ENCODE data around the gene RAB26.

RAB26 gene

DNA sequence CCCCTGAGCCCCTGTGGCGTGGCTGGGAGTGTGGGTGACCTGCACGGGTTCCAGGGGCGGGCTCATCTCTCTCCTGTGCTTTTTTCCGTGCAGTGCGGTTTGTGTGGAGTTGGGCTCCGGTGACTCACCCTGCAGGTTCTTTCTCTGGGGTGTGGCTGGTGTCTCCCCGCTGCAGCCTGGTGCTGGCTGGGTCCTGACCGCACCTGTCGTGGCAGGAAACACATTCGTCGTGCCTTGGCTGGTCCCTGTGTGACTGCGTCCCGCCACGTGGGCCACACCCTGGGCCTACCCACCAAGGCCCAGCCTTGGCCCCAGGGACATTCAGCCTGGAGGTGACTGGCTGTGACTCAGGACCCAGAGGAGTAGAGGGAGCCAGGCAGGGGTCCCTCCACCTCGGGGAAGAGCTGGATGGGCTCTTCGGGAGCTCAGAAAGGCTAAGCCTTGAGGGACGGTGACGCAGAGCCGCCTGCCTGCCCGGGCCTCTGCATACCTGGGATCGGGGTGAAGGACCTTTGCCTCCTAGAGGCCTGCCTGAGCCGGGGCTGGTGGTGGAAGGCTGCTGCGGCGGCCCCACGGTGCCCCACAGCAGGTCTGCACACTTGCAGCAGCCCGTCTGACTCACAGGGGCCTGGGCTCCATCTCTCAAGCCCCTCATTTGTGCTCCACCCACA lies 14.9 kb downstream of the RAB26 start:
- DNase-seq: no peak

DNA sequence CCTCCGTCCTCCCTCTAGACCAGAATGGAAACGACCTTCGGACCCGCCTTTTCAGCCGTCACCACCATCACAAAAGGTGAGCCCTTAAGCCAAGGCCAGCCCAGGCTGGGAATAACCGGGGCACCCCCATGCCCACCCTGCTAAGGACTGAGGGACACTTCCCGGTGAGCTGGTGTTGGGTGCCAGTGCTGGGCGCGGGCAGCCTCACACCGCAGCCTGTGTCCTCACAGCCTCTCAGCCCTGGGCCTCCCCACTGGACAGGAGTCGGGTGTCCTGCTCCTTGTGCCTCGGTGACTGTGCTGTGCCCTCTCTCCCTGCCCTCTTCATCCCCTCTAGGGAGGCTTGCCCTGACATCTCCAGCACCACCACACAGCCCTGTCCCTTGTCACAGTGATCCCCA lies 17.4 kb downstream of the RAB26 start:
- no peak for DNase-seq

DNA sequence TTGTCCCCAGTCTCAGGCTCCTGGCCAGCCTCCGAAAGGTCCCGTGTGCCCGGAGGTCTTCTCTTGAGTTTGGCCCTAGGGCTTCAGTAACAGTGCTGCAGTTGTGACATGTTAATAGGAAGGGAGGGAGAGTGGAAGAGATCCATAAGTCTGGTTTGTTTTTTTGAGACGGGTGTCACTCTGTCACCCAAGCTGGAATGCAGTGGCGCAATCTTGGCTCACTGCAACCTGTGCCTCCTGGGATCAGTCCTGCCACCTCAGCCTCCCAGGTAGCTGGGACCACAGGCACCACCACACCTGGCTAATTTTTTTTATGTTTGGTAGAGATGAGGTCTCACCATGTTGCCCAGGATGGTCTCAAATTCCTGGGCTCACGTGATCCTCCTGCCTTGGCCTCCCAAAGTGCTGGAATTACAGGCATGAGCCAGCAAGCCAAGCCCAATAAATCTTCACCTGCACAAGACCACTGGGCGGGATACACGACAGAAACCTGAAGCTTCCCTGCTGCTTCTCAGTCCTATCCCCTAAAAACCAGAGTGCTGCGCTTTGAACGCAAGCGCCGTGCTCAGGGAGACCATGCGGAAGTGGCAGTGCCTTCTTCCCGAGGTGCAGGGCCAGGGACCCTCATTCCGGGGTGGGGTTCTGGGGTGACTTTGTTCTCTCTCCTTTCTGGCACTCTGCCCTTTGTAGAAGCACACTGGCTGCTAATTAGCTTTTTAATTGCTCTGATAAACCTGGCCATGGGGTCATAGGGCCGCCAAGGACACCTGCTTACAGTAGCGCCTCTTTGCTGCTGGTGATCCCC lies 18.0 kb downstream of the RAB26 start:
- DNase-seq: no peak

DNA sequence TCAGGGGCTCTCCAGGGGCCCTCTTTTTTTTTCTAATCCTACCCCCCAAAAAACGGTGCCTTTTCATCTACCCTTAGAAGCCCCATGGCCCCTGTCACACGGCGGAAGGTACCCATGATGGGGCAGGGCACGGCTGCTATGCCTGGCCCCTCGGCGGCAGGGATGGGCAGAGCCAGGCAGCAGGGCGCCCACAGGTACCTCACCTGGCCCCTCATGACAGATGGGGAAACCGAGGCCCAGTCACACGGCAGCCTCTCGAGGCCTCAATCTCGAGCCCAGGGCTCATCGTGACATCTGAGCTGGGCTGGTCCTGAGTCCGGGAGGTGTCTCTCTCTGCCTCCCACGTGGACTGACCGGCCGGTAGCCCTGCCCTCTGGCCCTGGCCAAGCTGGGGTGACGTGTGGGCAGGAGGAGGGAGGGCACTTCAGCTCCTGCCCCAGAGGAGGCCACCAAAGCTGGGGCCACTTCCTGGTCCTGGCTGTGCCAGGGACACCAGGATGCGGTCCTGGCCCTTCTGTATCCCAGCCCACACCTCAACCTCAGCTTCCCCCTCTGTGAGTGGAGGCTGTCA lies 18.7 kb downstream of the RAB26 start:
- DNase-seq: no peak

DNA sequence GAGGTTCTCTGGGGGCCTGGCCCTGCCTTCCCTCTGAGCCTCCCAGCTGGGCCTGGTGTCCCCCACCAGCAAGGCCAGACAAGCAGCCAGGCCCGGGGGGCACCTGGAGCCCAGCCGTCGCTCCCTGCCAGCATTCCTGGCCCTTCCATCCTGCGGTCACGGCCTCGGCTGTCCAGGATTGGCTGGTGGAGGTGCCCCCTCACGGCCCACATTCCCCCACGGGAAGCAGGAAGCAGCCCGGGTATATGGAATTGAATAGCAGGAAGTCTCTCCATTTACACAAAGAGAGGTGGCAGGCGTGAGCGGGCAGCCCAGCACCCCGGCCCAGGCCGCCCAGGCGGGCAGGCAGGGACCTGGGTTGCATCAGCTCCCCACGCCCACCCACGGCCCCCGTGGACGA lies 21.7 kb downstream of the RAB26 start:
- DNase-seq: no peak

DNA sequence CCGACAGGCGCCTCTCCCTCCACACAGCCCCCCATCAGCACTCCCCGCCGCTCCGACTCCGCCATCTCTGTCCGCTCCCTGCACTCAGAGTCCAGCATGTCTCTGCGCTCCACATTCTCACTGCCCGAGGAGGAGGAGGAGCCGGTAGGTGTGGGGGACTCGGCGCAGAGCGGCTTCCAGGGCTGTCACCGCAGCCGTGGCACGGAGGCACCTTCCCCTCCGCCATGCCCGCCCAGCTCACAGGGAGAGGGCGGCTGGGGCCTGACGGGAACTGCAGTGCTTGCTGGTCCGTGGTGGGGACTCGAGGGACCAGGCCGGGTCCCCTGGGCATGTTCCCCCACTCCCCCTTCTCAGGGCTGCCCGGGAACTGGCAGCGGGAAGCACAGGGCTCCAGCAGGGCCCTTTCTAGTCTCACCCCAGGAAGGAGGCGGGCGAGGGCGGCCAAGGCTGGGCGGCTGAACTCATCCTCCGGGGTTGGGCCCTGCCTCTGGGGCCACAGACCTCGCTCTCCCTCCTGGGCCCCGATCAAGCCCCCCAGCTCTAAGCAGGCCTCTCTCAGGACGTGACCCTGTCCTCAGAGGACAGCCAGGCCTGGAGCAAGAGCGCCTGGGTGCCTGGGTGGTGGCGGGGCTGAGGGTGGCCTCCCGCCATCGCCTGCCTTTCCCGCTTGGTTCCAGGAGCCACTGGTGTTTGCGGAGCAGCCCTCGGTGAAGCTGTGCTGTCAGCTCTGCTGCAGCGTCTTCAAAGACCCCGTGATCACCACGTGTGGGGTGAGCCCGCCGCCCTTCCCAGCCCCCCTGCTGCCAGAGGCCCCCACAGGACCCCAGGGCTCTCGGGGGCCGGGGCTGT lies 22.4 kb downstream of the RAB26 start:
- DNase-seq: no peak

DNA sequence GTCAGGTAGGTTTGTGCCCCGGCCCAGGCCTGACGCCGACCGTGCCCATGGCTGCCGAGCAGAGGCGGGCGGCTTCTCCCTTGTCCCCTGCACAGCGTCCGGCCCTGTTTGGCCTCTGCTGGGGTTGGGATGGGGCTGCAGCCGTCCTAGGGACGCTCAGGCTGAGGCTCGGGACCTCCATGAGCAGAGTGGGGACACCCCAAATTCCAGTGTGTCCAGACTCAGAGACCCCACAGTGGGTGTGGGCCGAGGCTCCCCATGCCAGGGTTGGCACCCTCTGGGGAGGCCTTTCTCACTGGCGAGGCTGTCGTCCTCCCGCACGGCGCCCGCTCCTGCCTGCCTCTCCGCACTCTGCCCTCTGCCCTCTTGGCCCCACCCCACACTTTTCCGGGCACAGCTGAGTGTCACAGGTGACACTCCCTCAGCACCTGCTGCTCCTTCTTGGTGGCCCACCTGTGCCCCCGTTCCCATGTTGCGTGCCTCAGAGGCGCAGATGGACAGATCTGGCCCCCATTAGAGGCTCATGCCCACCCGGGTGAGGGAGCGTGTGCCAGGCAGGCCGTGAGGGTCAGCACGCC lies 23.3 kb downstream of the RAB26 start:
- no peak for DNase-seq

DNA sequence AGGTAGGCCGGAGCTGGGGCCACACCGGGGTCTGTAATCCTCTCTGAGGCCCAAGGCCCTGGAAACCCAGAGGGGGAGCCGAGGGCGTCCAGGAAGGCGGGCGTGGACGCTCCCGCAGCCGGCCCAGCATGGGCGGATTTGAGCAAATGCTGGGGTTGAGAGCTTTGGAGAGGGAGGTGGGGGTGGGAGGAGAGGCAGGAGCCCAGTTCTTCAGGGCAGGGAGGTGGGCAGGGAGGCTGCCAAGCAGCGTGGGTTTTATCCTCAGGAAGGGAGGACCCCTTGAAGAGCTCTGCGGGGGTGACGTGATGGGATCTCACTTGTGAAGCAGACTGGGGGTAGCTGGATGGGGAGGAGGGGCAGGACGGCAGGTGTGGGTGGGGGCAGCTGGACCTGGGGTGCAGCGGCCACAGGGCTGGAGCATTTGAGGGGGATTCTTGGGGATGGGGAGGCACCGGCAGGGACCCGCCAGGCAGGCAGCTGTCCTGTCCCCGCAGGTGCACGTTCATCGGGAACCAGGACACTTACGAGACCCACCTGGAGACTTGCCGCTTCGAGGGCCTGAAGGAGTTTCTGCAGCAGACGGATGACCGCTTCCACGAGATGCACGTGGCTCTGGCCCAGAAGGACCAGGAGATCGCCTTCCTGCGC lies 24.4 kb downstream of the RAB26 start:
- DNase-seq: no peak

DNA sequence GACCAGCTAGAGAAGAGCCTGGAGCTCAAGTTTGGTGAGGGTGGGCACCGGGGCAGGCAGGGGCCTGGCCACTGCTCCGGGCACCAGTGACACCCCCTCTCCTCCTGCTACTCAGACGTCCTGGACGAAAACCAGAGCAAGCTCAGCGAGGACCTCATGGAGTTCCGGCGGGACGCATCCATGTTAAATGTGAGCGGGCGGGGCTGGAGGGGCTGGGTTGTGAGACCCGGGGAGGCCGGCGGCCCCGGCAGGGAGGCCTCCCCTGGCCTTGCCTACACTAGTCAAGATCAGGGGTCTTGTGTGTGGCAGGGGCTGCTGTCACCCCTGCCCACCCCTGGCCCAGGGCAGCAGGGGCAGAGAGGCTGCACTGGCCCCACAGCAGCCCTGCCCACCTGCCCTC lies 24.9 kb downstream of the RAB26 start:
- no peak for DNase-seq

DNA sequence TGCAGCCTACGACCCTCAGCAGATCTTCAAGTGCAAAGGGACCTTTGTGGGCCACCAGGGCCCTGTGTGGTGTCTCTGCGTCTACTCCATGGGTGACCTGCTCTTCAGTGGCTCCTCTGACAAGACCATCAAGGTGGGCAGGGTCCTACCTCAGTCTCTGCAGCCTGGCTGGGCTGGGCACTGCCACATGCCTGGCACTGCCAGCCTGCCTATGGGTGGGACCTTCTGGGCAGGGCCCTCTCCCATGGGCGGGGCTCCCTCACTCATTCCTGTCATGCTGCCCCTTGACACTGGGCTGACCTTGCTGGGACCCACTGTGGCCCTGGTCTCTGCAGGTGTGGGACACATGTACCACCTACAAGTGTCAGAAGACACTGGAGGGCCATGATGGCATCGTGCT lies 25.5 kb downstream of the RAB26 start:
- no peak for DNase-seq

DNA sequence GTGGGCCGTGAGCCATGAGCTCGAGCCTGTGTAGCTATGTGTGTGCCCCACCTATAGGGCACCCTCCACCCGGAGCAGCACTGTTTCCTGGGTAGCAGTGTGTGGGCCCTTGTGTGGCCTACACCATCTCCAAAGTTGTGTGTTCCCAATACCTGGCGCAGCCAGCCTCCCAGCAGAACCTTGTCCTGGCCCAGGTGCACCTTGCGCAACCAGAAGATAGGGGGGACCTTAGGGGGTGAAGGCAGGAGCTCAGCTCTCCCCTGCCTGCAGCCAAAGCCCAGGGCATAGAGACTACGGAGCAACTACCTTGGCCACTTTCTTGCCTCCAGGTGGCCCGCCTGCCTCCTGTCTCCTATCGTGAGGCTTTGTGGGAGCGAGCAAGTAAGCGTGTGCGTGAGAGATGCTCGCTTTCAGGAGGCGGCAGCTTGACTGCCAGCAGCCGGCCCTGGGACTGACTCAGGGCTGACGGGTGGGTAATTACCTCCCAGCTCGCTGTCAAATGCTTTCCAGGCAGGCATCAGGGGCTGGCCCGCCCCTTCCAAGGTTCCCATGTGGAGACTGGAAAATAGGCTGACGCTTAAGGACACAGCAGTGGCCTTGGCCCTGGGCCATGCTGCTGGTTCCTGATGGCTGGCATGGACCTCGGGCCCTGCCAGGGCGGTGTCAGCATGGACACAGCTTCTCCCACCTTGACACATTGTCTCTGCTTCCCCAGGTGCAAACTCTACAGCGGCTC lies 26.1 kb downstream of the RAB26 start:
- DNase-seq: no peak

DNA sequence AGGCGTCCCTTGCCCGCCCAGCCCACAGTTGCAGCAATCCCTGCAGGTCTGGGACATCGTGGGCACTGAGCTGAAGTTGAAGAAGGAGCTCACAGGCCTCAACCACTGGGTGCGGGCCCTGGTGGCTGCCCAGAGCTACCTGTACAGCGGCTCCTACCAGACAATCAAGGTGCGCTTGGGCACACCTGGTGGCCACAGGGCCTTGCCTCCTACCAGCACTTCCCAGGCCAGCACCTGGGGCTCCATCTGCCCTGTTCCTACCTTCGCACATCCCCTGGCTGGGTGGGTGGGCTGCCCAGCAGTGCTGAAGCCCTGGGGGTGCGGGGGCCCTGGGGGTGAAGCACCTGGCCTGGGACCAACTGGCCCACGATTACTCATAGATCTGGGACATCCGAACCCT lies 27.0 kb downstream of the RAB26 start:
- no peak for DNase-seq

DNA sequence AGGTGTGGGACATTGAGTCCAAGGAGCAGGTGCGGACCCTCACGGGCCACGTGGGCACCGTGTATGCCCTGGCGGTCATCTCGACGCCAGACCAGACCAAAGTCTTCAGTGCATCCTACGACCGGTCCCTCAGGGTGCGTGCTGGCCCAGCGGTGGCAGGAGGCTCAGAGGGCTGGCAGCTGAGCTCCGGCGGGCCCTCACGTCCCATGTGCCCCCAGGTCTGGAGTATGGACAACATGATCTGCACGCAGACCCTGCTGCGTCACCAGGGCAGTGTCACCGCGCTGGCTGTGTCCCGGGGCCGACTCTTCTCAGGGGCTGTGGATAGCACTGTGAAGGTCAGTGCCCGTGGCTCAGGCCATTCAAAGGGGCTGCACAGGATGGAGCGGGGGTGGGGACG lies 27.6 kb downstream of the RAB26 start:
- no peak for DNase-seq

DNA sequence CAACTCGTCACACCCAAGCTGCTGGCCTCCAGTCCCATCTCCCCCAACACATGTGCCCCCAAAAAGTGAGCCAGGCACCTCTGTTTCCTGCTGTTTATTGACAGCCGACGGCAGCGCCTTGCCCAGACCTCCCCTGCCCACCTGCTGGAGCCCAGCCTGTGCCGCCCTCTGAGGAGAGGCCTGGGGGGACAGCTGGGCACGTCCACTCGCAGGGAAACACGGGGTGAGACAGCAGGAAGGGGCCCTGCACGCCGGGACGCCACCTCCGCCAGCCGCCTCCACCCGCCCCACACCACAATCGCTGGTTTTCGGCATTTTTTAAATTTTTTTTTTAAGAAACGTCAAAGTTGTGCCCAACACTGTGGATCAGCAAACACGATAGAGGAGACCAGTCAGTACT lies 28.7 kb downstream of the RAB26 start:
- no peak for DNase-seq

DNA sequence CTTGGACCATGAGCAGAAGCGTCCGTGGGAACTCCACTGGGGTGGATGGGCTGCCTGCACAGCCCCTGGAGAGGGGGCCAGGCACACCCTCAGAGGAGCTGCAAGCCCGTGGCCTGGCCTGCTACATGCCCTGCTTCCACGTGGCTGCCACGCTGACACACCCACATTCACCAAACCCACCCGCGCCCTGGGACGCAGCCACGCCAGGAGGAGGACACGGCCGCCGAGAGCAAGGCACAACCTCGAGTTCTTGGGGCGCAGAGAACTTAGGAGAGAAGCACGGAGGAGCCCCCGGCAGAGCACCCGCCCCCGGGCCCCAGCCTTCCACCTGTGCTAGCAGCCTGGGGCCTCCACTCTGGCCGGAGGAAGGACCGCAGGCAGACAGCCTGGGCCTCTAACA lies 29.1 kb downstream of the RAB26 start:
- no peak for DNase-seq

DNA sequence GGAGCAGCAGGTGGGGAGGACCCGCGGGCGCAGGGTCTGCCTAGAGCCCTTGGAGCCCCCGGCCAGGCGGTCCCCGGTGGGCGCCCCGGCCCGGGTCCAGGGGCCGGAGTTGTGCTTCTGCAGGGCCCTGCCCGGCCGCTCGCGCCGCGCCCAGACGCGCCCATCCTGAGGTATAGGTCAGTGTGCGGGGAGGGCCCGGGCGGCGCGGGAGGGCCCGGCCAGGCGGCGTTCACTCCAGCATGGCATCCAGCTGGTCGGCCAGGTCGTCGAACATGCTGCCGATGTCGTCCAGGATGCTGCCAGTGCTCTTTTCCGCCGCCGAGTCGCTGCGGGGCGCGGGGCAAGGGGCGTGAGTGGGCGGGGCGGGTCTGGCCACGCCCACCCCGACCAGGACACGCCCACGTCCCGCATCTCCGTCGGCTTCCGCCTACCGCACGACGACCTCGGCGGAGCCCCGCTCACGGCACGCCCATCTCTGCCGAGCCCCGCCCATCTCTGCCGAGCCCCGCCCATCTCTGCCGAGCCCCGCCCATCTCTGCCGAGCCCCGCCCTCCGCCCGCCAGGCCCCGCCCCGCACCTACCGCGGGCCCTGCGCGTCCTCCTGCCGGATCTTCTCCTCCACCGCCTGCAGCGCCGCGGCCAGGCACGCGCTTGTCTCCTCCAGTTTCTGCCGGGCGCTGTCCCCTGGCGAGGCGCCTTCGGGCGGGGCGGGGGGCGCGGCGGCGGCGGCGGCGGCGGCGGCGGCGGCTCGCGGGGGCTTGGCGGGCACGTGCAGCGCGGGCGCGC lies 30.1 kb downstream of the RAB26 start:
- peak; percentile 49 for DNase-seq

DNA sequence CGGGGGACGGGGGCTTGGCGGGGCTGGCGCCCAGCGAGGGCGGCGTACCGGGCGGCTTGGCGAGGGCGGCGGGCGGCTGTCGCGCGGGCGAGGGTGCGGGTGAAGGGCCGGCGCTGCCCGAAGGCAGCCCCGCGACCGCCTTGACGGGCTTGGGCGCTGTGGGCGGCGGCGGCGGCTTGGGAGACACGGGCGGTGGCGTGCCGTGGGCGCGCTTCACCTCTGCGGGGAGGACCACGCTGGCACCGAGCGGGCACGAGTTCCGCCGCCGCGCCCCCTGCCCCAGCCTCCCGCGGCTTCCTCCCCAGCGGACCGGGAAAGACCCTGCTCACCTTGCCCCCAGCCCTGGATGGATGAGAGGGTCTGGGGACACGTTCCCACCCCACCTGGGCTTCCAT lies 30.7 kb downstream of the RAB26 start:
- DNase-seq: no peak

DNA sequence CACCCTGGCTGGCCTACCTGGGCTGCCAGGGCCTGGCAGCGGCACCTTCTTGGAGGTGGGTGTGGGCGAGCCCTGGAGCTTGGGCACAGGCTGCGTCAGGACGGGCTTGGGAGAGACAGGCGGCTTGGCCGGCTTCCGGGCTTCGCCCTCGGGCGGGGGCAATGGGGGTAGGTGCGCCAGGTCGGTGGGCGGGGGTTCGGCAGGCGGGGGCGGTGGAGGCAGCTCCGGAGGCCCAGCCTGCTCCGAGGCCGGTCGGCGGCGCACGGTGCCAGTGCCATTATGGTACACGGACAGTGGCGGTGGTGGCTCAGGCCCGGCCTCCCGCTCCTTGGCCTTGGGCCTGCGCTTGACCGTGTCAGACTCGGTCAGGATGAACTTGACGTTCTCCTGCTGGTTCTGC lies 31.2 kb downstream of the RAB26 start:
- no peak for DNase-seq

DNA sequence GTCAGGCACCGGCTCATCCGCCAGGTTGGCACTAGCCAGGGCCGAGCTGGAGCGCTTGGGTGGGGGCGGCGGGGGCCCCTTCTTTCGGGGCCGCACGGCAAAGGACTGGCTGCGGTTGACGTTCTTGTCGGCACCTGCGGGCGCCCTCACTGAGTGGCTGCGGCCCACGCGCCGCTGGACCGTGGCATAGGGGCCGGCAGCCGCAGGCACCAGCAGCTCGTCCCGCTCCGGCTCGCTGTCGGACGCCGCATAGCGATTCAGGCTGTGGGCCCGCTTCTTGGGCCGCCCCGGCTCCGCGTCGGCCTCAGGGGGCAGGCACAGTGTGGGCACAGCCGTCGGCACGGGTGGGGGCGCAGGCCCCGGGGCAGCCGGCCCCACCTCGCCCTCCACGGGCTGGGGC lies 32.0 kb downstream of the RAB26 start:
- DNase-seq: no peak

DNA sequence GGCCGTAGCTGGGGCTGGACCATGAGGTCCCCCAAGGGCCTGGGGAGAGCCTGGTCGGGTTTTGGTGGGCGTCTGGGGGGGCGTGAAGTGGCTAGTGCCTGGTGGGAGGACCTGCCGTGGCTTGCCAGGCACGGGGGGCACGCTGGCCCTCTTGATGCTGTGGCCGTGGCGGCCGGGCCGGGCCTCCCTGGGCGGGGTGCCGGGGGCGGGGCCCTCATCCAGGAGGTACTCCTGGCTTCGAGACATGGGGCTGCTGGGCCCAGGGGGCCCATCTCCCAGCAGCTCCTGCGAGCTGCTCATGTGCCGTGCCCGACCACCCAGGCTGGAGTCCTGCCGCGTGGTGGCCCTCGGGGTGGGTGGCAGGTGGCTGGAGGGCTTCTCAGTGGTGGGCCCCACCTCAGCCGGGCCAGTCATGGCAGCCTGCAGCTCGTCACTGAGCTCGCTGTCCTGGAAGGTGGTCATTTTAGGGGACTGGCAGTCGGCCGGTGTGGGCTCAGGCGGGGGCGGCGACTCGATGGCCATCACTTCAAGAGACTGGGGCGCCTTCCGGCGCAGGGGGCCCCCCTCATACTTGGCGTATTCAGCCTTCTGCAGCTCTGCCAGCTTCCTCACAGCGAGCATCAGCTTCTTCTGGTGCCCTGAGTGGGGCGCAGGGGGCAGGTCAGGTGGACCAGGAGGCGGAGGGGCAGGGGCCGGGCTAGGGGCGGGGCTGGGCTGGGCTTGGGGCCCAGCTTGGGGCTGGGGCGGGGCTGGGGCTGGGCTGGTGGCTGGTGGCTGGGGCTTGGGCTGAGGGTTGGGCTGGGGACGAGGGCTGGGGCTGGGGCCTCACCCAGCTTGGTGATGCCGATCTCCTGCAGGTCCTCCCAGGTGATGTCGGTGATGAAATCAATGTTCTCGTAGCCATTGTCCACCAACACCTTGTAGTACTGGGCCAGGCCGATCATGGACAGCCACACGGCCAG lies 32.8 kb downstream of the RAB26 start:
- no peak for DNase-seq
